ENCODE data around the gene GOSR2. TPM values are rescaled to one million over a fixed set of nuclear protein-coding genes. Genes with fewer than 3 reads are reported as not detected.

Gene GOSR2
- total RNA-seq, 1 donor from 2014 or later: 60.2 TPM

- no peak for TF ChIP-seq CTCF (conservative IDR thresholded peaks at IDR 0.05)
- Mint-ChIP-seq H3K9me3 (no peaks in the 10 kb centered on the region), H3K36me3 (no peaks in the 10 kb centered on the region), H3K27me3 (peaks cover 18% of the 10 kb centered on the region), H3K27ac (no peak overlapping the region), H3K4me3 (peak overlapping the region; percentile 28), H3K4me1 (ENCODE audit: unreplicated experiment) (peaks cover 4% of the 10 kb centered on the region)
- DNase-seq (ENCODE audit: extremely low spot score, unreplicated experiment): no peak
These were observed 39.0 kb upstream of the GOSR2 start for GRCh38 chr17:46883871-46884520.

- H3K27ac Mint-ChIP-seq: no peak overlapping the region
These were observed 38.4 kb upstream of the GOSR2 start for GRCh38 chr17:46884552-46884951.

GRCh38 chr17:46885415-46886309 lies 37.3 kb upstream of the GOSR2 start:
- H3K9me3 Mint-ChIP-seq: no peaks in the 10 kb centered on the region
- no peak for DNase-seq (ENCODE audit: extremely low spot score, unreplicated experiment)
- no peaks in the 10 kb centered on the region for H3K36me3 Mint-ChIP-seq
- H3K27ac Mint-ChIP-seq: no peak overlapping the region
- peaks cover 22% of the 10 kb centered on the region for H3K27me3 Mint-ChIP-seq
- H3K4me1 Mint-ChIP-seq (ENCODE audit: unreplicated experiment): peaks cover 13% of the 10 kb centered on the region
- no peak for TF ChIP-seq CTCF (conservative IDR thresholded peaks at IDR 0.05)
- no peak overlapping the region for H3K4me3 Mint-ChIP-seq

More at GRCh38 chr17:46884552-46884951, 38.4 kb upstream of the GOSR2 start:
- Mint-ChIP-seq H3K27me3 (peaks cover 18% of the 10 kb centered on the region), H3K36me3 (no peaks in the 10 kb centered on the region), H3K4me3 (no peak overlapping the region), H3K9me3 (no peaks in the 10 kb centered on the region), H3K4me1 (ENCODE audit: unreplicated experiment) (peaks cover 6% of the 10 kb centered on the region)
- TF ChIP-seq CTCF (conservative IDR thresholded peaks at IDR 0.05): no peak
- no peak for DNase-seq (ENCODE audit: extremely low spot score, unreplicated experiment)

GRCh38 chr17:46886310-46886663 lies 36.7 kb upstream of the GOSR2 start:
- DNase-seq (ENCODE audit: extremely low spot score, unreplicated experiment): no peak
- Mint-ChIP-seq H3K27ac (no peak overlapping the region), H3K4me3 (no peak overlapping the region), H3K36me3 (no peaks in the 10 kb centered on the region), H3K9me3 (no peaks in the 10 kb centered on the region), H3K27me3 (peaks cover 22% of the 10 kb centered on the region), H3K4me1 (ENCODE audit: unreplicated experiment) (peaks cover 13% of the 10 kb centered on the region)
- no peak for TF ChIP-seq CTCF (conservative IDR thresholded peaks at IDR 0.05)

GRCh38 chr17:46887717-46888116 lies 35.2 kb upstream of the GOSR2 start:
- peaks cover 27% of the 10 kb centered on the region for H3K27me3 Mint-ChIP-seq
- H3K9me3 Mint-ChIP-seq: no peaks in the 10 kb centered on the region
- H3K36me3 Mint-ChIP-seq: no peaks in the 10 kb centered on the region
- TF ChIP-seq CTCF (conservative IDR thresholded peaks at IDR 0.05): no peak
- H3K4me3 Mint-ChIP-seq: no peak overlapping the region
- DNase-seq (ENCODE audit: extremely low spot score, unreplicated experiment): no peak
- no peak overlapping the region for H3K27ac Mint-ChIP-seq
- peaks cover 13% of the 10 kb centered on the region for H3K4me1 Mint-ChIP-seq (ENCODE audit: unreplicated experiment)
